ENCODE measurements around the gene ATP8A2.

DNA sequence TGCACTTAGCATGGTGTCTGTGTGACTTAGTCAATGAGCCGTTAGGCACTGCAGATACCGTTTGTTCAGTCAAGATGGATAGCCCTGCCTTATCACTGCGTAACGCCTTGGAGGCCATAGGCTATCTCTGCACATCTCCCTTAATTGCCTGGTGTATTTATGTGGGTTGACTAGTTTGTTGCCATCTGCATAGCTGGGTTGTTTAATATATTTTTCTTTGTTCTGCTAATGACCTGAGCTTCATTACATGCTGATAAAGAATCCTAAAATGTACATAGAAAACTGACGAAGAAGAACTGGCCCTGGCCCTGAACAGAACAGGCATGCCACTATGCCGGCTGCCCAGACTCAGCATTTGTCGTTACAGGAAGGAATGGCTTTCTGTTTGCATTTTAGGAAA is 382.2 kb downstream of the ATP8A2 start:
- TF ChIP-seq, protein P1, sequence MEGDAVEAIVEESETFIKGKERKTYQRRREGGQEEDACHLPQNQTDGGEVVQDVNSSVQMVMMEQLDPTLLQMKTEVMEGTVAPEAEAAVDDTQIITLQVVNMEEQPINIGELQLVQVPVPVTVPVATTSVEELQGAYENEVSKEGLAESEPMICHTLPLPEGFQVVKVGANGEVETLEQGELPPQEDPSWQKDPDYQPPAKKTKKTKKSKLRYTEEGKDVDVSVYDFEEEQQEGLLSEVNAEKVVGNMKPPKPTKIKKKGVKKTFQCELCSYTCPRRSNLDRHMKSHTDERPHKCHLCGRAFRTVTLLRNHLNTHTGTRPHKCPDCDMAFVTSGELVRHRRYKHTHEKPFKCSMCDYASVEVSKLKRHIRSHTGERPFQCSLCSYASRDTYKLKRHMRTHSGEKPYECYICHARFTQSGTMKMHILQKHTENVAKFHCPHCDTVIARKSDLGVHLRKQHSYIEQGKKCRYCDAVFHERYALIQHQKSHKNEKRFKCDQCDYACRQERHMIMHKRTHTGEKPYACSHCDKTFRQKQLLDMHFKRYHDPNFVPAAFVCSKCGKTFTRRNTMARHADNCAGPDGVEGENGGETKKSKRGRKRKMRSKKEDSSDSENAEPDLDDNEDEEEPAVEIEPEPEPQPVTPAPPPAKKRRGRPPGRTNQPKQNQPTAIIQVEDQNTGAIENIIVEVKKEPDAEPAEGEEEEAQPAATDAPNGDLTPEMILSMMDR (IDR thresholded peaks at IDR 0.05), result no peak
- TF ChIP-seq POLR2A (IDR thresholded peaks at IDR 0.05), result no peak
- TF ChIP-seq EP300 (IDR thresholded peaks at IDR 0.05), result no peak
